H1 (cell line): Measurements from ENCODE around the gene HIPK2.

Experiments used
- CREB1 ChIP-seq: IDR thresholded peaks from 2 replicates; pipeline ENCODE4 v1.6.1; 2012; ENCODE audit warnings: inconsistent platforms
- EP300 ChIP-seq, 2 experiments: IDR thresholded peaks; 1 replicate in 1 of 2; 2 replicates in 1 of 2; pipeline ENCODE4 v1.6.1; 2011 to 2012; ENCODE audit warnings: low read depth in 2 of 2, low read length in 2 of 2, mild to moderate bottlenecking in 2 of 2, borderline replicate concordance in 1 of 2, inconsistent platforms in 1 of 2, moderate library complexity in 1 of 2
- POLR2AphosphoS5 ChIP-seq: IDR thresholded peaks from 2 replicates; pipeline ENCODE4 v1.6.1; 2011; ENCODE audit warnings: low read depth, low read length
- SP1 ChIP-seq: IDR thresholded peaks from 2 replicates; pipeline ENCODE4 v1.6.1; 2011; ENCODE audit warnings: low read depth, low read length
- SRF ChIP-seq: IDR thresholded peaks from 2 replicates; pipeline ENCODE4 v1.6.1; 2011; ENCODE audit warnings: mild to moderate bottlenecking, low read depth, low read length, moderate library complexity
- TAF1 ChIP-seq: IDR thresholded peaks from 2 replicates; pipeline ENCODE4 v1.6.1; 2011; ENCODE audit warnings: mild to moderate bottlenecking, low read depth, low read length
- TF ChIP-seq, protein P1 (sequence below), 3 experiments: IDR thresholded peaks; 1 replicate in 2 of 3; 2 replicates in 1 of 3; pipeline versions ENCODE4 v1.5.1 to v1.6.1; 2011; ENCODE audit warnings: low read length in 3 of 3, mild to moderate bottlenecking in 3 of 3, inconsistent platforms in 2 of 3, low read depth in 1 of 3, moderate library complexity in 1 of 3; ENCODE audit not compliant: insufficient read depth in 1 of 3; ENCODE audit errors: control extremely low read depth in 1 of 3
- TF ChIP-seq, protein P2 (sequence below): IDR thresholded peaks from 2 replicates; pipeline ENCODE4 v1.6.1; 2012; ENCODE audit warnings: inconsistent platforms

DNA sequence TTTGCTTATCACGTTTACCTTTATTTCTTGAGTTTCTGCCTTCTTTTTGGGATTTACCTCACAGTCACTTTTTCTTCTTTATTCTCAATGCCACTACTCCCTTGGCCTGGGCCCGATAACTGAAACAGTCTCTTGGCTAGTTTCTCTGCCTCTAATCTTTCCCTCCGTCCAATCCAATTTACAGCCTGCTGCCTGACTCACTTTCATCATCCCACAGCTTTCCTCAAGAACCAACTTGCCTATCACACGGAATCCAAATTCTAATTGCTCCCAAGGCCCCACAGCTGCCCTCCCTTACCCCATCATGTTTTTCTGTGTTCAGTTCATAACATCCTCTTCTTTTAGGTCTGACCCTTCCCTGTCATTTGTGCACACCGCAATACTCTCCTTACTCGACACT is 121.4 kb downstream of the HIPK2 start:
- TF ChIP-seq SRF (no peak), SP1 (no peak), EP300 (IDR thresholded peaks at IDR 0.05; ENCODE audit: borderline replicate concordance in 1 of 2, low read depth in 2 of 2, low read length in 2 of 2) (no peak), TAF1 (no peak), POLR2AphosphoS5 (no peak), CREB1 (no peak)
- TF ChIP-seq, protein P1, sequence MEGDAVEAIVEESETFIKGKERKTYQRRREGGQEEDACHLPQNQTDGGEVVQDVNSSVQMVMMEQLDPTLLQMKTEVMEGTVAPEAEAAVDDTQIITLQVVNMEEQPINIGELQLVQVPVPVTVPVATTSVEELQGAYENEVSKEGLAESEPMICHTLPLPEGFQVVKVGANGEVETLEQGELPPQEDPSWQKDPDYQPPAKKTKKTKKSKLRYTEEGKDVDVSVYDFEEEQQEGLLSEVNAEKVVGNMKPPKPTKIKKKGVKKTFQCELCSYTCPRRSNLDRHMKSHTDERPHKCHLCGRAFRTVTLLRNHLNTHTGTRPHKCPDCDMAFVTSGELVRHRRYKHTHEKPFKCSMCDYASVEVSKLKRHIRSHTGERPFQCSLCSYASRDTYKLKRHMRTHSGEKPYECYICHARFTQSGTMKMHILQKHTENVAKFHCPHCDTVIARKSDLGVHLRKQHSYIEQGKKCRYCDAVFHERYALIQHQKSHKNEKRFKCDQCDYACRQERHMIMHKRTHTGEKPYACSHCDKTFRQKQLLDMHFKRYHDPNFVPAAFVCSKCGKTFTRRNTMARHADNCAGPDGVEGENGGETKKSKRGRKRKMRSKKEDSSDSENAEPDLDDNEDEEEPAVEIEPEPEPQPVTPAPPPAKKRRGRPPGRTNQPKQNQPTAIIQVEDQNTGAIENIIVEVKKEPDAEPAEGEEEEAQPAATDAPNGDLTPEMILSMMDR (IDR thresholded peaks at IDR 0.05; ENCODE audit: control extremely low read depth in 1 of 3, insufficient read depth in 1 of 3, low read depth in 1 of 3, low read length in 3 of 3) = no peak
- TF ChIP-seq, protein P2, sequence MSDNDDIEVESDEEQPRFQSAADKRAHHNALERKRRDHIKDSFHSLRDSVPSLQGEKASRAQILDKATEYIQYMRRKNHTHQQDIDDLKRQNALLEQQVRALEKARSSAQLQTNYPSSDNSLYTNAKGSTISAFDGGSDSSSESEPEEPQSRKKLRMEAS = no peak
